NOMO-1 treated with dmso at 0.1 percent for 144 hours (cell line): Measurements from ENCODE around the gene AOPEP.

Experiments
- DNase-seq: peaks from one replicate; lab custom pipeline; 2025; ENCODE audit not compliant: unreplicated experiment; lab: John Stamatoyannopoulos, UW

AOPEP gene

GRCh38 chr9:95127249-95128176 is 401.0 kb downstream of the AOPEP start:
- DNase-seq, result no peak

- DNase-seq, result no peak
Measured at GRCh38 chr9:95128177-95128524, 401.7 kb downstream of the AOPEP start.

- no peak for DNase-seq
Measured at GRCh38 chr9:95129476-95130291, 403.2 kb downstream of the AOPEP start.

- DNase-seq, result no peak
Measured at GRCh38 chr9:95130484-95130883, 404.0 kb downstream of the AOPEP start.

GRCh38 chr9:95131023-95131943 is 404.8 kb downstream of the AOPEP start:
- DNase-seq, result no peak

GRCh38 chr9:95132366-95133324 is 406.1 kb downstream of the AOPEP start:
- DNase-seq, result no peak

- no peak for DNase-seq
Measured at GRCh38 chr9:95133325-95133705, 406.8 kb downstream of the AOPEP start.

- DNase-seq, result no peak
Measured at GRCh38 chr9:95134457-95134881, 408.0 kb downstream of the AOPEP start.

GRCh38 chr9:95135756-95136155 is 409.3 kb downstream of the AOPEP start:
- DNase-seq, result no peak
